Endothelial cell of umbilical vein (primary cell): Measurements from ENCODE around the gene CROT. TPM values are rescaled to one million over a fixed set of nuclear protein-coding genes. Genes with fewer than 3 reads are reported as not detected.

ENCODE experiments used
- BruUV-seq: library from RNA; stranded (reverse); fragments of 400-500 nt; replicated peaks from 2 replicates; lab custom pipeline; 2021; lab: Mats Ljungman, UMichigan
- CTCF ChIA-PET: fragments of 300-600, 350-600 bp; sonication (Branson Sonifier 250); formaldehyde crosslinking; loops from one replicate; lab custom pipeline; 2021; ENCODE audit warnings: antibody characterized with exemption, inconsistent platforms; lab: Charles Lee
- POLR2A ChIA-PET: fragments of 300-600, 350-600 bp; sonication (Branson Sonifier 250); formaldehyde crosslinking; loops from one replicate; lab custom pipeline; 2021; ENCODE audit warnings: antibody characterized with exemption, inconsistent platforms; lab: Charles Lee
- DNase-seq: peaks from one replicate; pipeline ENCODE4 v3.0.0-alpha.2; 2011; ENCODE audit warnings: low read depth, low spot score
- FAIRE-seq: peaks from 2 replicates; lab custom pipeline; 2011; peaks lifted over from hg19 to GRCh38; lab: Jason Lieb, UNC
- H2AFZ ChIP-seq: 2 replicates; pipeline ENCODE4 v1.6.0; 2012; ENCODE audit warnings: low read depth, low read length, control low read depth, inconsistent platforms
- H3K27ac ChIP-seq: 2 replicates; pipeline ENCODE4 v1.5.1; 2011; ENCODE audit warnings: low read depth, mild to moderate bottlenecking, control low read depth, low read length, moderate library complexity; ENCODE audit not compliant: insufficient read depth
- H3K27me3 ChIP-seq, 2 experiments: 2 replicates each; pipeline versions ENCODE4 v1.6.0 to v1.6.1; 2011; ENCODE audit warnings: low read length in 2 of 2, mixed read lengths in 1 of 2; ENCODE audit not compliant: control insufficient read depth in 2 of 2, insufficient read depth in 2 of 2
- H3K36me3 ChIP-seq, 2 experiments: 2 replicates in 1 of 2; 3 replicates in 1 of 2; pipeline ENCODE4 v1.5.1; 2011; ENCODE audit warnings: low read length in 2 of 2, mild to moderate bottlenecking in 1 of 2, moderate library complexity in 1 of 2; ENCODE audit not compliant: control insufficient read depth in 2 of 2, insufficient read depth in 2 of 2; ENCODE audit errors: extremely low read depth in 1 of 2
- H3K4me1 ChIP-seq: 3 replicates; pipeline ENCODE4 v1.5.1; 2011; ENCODE audit warnings: mild to moderate bottlenecking, low read length; ENCODE audit not compliant: control insufficient read depth, insufficient read depth; ENCODE audit errors: extremely low read depth
- H3K4me2 ChIP-seq: 2 replicates; pipeline ENCODE4 v1.6.1; 2011; ENCODE audit warnings: low read length, control low read depth, mixed read lengths; ENCODE audit not compliant: insufficient read depth
- H3K4me3 ChIP-seq, 3 experiments: fragments of 200-600 bp in 1 of 3; sonication (generic), shearing (Covaris generic) in 1 of 3; replicated peaks in 1 of 3; 2 replicates each; pipeline ENCODE4 v1.5.1; 2011 to 2016; ENCODE audit warnings: control low read depth in 3 of 3, low read length in 3 of 3, mild to moderate bottlenecking in 2 of 3, inconsistent platforms in 1 of 3, low read depth in 1 of 3, moderate library complexity in 1 of 3; ENCODE audit not compliant: insufficient read depth in 1 of 3
- H3K79me2 ChIP-seq: 2 replicates; pipeline ENCODE4 v1.6.0; 2012; ENCODE audit warnings: low read length, inconsistent platforms; ENCODE audit not compliant: control insufficient read depth, insufficient read depth
- H3K9ac ChIP-seq: replicated peaks from 2 replicates; pipeline ENCODE3; 2011; ENCODE audit warnings: low read length, control low read depth; ENCODE audit not compliant: insufficient read depth; ENCODE audit errors: extremely low read depth
- H3K9me1 ChIP-seq: replicated peaks from 3 replicates; pipeline ENCODE4 v1.6.0; 2011; ENCODE audit warnings: mild to moderate bottlenecking, low read length; ENCODE audit not compliant: control insufficient read depth, insufficient read depth; ENCODE audit errors: extremely low read depth
- H3K9me3 ChIP-seq: replicated peaks from 2 replicates; pipeline ENCODE4 v1.5.1; 2012; ENCODE audit warnings: low read length, inconsistent platforms; ENCODE audit not compliant: control insufficient read depth, insufficient read depth
- H4K20me1 ChIP-seq: replicated peaks from 2 replicates; pipeline ENCODE3; 2011; ENCODE audit warnings: mild to moderate bottlenecking, low read length; ENCODE audit not compliant: control insufficient read depth, insufficient read depth; ENCODE audit errors: extremely low read depth
- EZH2 ChIP-seq: IDR thresholded peaks from 2 replicates; pipeline ENCODE4 v1.6.1; 2012; ENCODE audit warnings: borderline replicate concordance, low read depth, mild to moderate bottlenecking, moderate library complexity, low read length, inconsistent platforms; ENCODE audit not compliant: severe bottlenecking
- FOS ChIP-seq: IDR thresholded peaks from 2 replicates; pipeline ENCODE4 v1.6.1; 2011; ENCODE audit warnings: mild to moderate bottlenecking, low read length, moderate library complexity, borderline replicate concordance; ENCODE audit not compliant: insufficient read depth
- GATA2 ChIP-seq: IDR thresholded peaks from 2 replicates; pipeline ENCODE4 v1.7.0; 2011; ENCODE audit warnings: low read depth, mild to moderate bottlenecking, moderate library complexity, mixed read lengths, low read length; ENCODE audit not compliant: insufficient read length, insufficient read depth
- JUN ChIP-seq: IDR thresholded peaks from 2 replicates; pipeline ENCODE4 v1.6.1; 2011; ENCODE audit warnings: borderline replicate concordance, low read depth; ENCODE audit not compliant: insufficient read length, insufficient read depth
- MYC ChIP-seq: IDR thresholded peaks from one replicate; pipeline ENCODE4 v1.6.1; 2011; ENCODE audit warnings: mild to moderate bottlenecking, low read depth, low read length
- POLR2A ChIP-seq: IDR thresholded peaks from 2 replicates; pipeline ENCODE4 v1.6.1; 2012; ENCODE audit warnings: low read depth, mild to moderate bottlenecking, control low read depth, low read length
- POLR2AphosphoS5 ChIP-seq: IDR thresholded peaks from 2 replicates; pipeline ENCODE4 v1.6.1; 2012; ENCODE audit warnings: low read depth, mild to moderate bottlenecking, control low read depth, low read length, moderate library complexity; ENCODE audit not compliant: insufficient read depth
- dilution Hi-C: fragments of 300-500 bp; cut with MboI; formaldehyde crosslinking; loops from one replicate; pipeline ENCODE4 v1.15.0; 2019; ENCODE audit warnings: low sequenced_read_pairs; ENCODE audit not compliant: extremely low pct_ligation_motif_present
- intact Hi-C: fragments of 100-400 bp; cut with micrococcal nuclease; formaldehyde crosslinking; loops from one replicate; pipeline ENCODE4 v1.10.0; 2022
- polyA plus RNA-seq, 4 experiments: library from polyadenylated mRNA; depleted of rRNA in 3 of 4; stranded (reverse) in 3 of 4; unstranded in 1 of 4; fragments of >200 nt; gene quantifications; 2 replicates each; pipeline versions ENCODE4 v1.2.1 to v1.2.3, GENCODE V29; 2011 to 2012; ENCODE audit warnings: missing spikeins in 1 of 4
- total RNA-seq: library from RNA; stranded (reverse); gene quantifications from 2 replicates; pipeline ENCODE4 v1.2.3, GENCODE V29; 2021
- TF ChIP-seq, protein P1 (sequence below), 2 donors: IDR thresholded peaks; 1 replicate in 1 of 2; 2 replicates in 1 of 2; pipeline ENCODE4 v1.5.1; 2011; ENCODE audit warnings: low read length in 2 of 2, mild to moderate bottlenecking in 2 of 2, moderate library complexity in 2 of 2, control low read depth in 1 of 2, inconsistent platforms in 1 of 2, low read depth in 1 of 2; ENCODE audit not compliant: insufficient read depth in 1 of 2; ENCODE audit errors: extremely low read depth in 1 of 2
- TF ChIP-seq, protein P2 (sequence below): IDR thresholded peaks from 2 replicates; pipeline ENCODE4 v1.6.1; 2011; ENCODE audit not compliant: insufficient read depth, insufficient read length

CROT gene
- total and polyA plus RNA-seq, 2 donors (not counting 3 experiments of a cell fraction or from before 2014, with no cell fraction given) = 3.3 to 6.6 TPM

DNA sequence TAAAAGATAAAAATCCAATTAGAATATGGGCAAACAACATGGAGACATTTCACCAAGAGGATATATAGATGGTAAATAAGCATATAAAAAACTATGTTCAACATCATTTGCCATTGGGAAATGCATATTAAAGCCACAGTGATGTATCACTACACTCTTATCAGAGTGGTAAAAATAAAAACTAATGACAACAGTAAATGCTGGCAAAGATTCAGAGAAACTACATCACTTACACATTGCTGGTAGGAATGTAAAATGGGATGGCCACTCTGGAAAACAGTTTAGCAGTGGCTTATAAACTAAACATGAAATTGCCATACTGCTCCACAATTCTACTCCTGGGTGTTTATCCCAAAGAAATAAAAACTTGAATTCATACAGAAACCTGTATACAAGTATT is 59.2 kb downstream of the CROT start:
- no peaks in the 10 kb centered on the region for H3K36me3 ChIP-seq
- dilution Hi-C loops = loop anchor here (25.0 kb wide), 1 partner anchor 92 kb away; no protein-coding TSS in a partner anchor
- TF ChIP-seq MYC (no peak), EZH2 (no peak), JUN (no peak), POLR2AphosphoS5 (no peak), FOS (no peak), GATA2 (no peak), POLR2A (no peak)
- TF ChIP-seq, protein P1, sequence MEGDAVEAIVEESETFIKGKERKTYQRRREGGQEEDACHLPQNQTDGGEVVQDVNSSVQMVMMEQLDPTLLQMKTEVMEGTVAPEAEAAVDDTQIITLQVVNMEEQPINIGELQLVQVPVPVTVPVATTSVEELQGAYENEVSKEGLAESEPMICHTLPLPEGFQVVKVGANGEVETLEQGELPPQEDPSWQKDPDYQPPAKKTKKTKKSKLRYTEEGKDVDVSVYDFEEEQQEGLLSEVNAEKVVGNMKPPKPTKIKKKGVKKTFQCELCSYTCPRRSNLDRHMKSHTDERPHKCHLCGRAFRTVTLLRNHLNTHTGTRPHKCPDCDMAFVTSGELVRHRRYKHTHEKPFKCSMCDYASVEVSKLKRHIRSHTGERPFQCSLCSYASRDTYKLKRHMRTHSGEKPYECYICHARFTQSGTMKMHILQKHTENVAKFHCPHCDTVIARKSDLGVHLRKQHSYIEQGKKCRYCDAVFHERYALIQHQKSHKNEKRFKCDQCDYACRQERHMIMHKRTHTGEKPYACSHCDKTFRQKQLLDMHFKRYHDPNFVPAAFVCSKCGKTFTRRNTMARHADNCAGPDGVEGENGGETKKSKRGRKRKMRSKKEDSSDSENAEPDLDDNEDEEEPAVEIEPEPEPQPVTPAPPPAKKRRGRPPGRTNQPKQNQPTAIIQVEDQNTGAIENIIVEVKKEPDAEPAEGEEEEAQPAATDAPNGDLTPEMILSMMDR (IDR thresholded peaks at IDR 0.05; ENCODE audit: extremely low read depth in 1 of 2, insufficient read depth in 1 of 2, low read depth in 1 of 2, low read length in 2 of 2) = no peak
- TF ChIP-seq, protein P2, sequence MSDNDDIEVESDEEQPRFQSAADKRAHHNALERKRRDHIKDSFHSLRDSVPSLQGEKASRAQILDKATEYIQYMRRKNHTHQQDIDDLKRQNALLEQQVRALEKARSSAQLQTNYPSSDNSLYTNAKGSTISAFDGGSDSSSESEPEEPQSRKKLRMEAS = no peak
- no peaks in the 10 kb centered on the region for H3K79me2 ChIP-seq
- intact Hi-C loops = no loop called here
- H3K4me1 ChIP-seq = no peaks in the 10 kb centered on the region
- ChIA-PET CTCF (interaction anchor here (3.0 kb wide), 1 partner anchor 11 kb away, joined by 11 read pairs; no protein-coding TSS in a partner anchor), POLR2A (interaction anchor here (0.5 kb wide), 1 partner anchor 10 kb away, joined by 3 read pairs; no protein-coding TSS in a partner anchor)
- DNase-seq (no peak), FAIRE-seq (no peak)
- BruUV-seq = no TSS peak
- no peaks in the 10 kb centered on the region for H4K20me1 ChIP-seq
- H3K4me3 ChIP-seq = no peak overlapping the region
- H3K9me3 ChIP-seq = no peaks in the 10 kb centered on the region
- H2AFZ ChIP-seq = no peak overlapping the region
- no peak overlapping the region for H3K9ac ChIP-seq
- peaks cover 3 to 6% of the 10 kb centered on the region in 2 experiments for H3K27me3 ChIP-seq
- H3K9me1 ChIP-seq = no peaks in the 10 kb centered on the region
- H3K4me2 ChIP-seq = no peak overlapping the region
- H3K27ac ChIP-seq = no peak overlapping the region
